CD4-positive, CD25-positive, alpha-beta regulatory T cell (primary cell): Measurements from ENCODE around the gene ARHGAP28. TPM values are rescaled to one million over a fixed set of nuclear protein-coding genes. Genes with fewer than 3 reads are reported as not detected.
"Not testable (repeated sequence)": the region's sequence is repeated elsewhere in the genome, so short reads cannot be mapped to it uniquely, and the experiment has no call there.

Source experiments
- ATAC-seq, 2 donors: fragments of 150-1000 bp; cut with Tn5 transposase; one replicate each; pipeline ENCODE4 v1.10.0; 2021; ENCODE audit warnings: low read depth in 2 of 2, moderate number of reproducible peaks in 2 of 2, moderate library complexity in 1 of 2
- DNase-seq, 3 donors: peaks; one replicate each; pipeline versions ENCODE4 v3.0.0 to v3.0.0-alpha.2; 2012 to 2022; ENCODE audit warnings: mixed read lengths in 1 of 3
- H3K27ac ChIP-seq: one replicate; pipeline ENCODE4 v1.7.0; 2013; ENCODE audit warnings: mild to moderate bottlenecking, low read length; ENCODE audit not compliant: insufficient read depth, poor library complexity, severe bottlenecking
- H3K27me3 ChIP-seq: one replicate; pipeline ENCODE4 v1.7.0; 2013; ENCODE audit warnings: low read length; ENCODE audit not compliant: control insufficient read depth, insufficient read depth
- H3K36me3 ChIP-seq: one replicate; pipeline ENCODE4 v1.7.0; 2013; ENCODE audit warnings: mild to moderate bottlenecking, low read length, moderate library complexity; ENCODE audit not compliant: control insufficient read depth, insufficient read depth
- H3K4me1 ChIP-seq: 2 replicates; pipeline ENCODE4 v1.7.0; 2013; ENCODE audit warnings: mild to moderate bottlenecking, low read length; ENCODE audit not compliant: insufficient read depth, control insufficient read depth, poor library complexity, severe bottlenecking
- H3K4me3 ChIP-seq: one replicate; pipeline ENCODE4 v1.7.0; 2013; ENCODE audit warnings: low read depth, mild to moderate bottlenecking, low read length, moderate library complexity
- H3K9me3 ChIP-seq, 2 experiments: 1 replicate in 1 of 2; 2 replicates in 1 of 2; pipeline ENCODE4 v1.7.0; 2013; ENCODE audit warnings: low read length in 2 of 2, mild to moderate bottlenecking in 1 of 2, moderate library complexity in 1 of 2; ENCODE audit not compliant: control insufficient read depth in 2 of 2
- H3K27ac Mint-ChIP-seq, 3 donors: one replicate each; pipeline ENCODE4 v1.8.0; 2020 to 2022; ENCODE audit warnings: mild to moderate bottlenecking in 3 of 3, mixed read lengths in 3 of 3, moderate library complexity in 2 of 3
- H3K27me3 Mint-ChIP-seq: one replicate; pipeline ENCODE4 v1.8.0; 2022; ENCODE audit warnings: mild to moderate bottlenecking, mixed read lengths
- H3K36me3 Mint-ChIP-seq: one replicate; pipeline ENCODE4 v1.8.0; 2020; ENCODE audit warnings: mixed read lengths
- H3K4me1 Mint-ChIP-seq, 4 donors: one replicate each; pipeline ENCODE4 v1.8.0; 2020 to 2022; ENCODE audit warnings: mixed read lengths in 4 of 4, mild to moderate bottlenecking in 1 of 4
- H3K4me3 Mint-ChIP-seq, 4 donors: one replicate each; pipeline ENCODE4 v1.8.0; 2020 to 2022; ENCODE audit warnings: mild to moderate bottlenecking in 4 of 4, mixed read lengths in 4 of 4, moderate library complexity in 3 of 4
- H3K9me3 Mint-ChIP-seq, 7 donors: one replicate each; pipeline ENCODE4 v1.8.0; 2020 to 2022; ENCODE audit warnings: mixed read lengths in 7 of 7, mild to moderate bottlenecking in 3 of 7, moderate library complexity in 2 of 7
- polyA plus RNA-seq, 4 donors: library from polyadenylated mRNA; unstranded; fragments of 300-500 nt; fragmentation: Illumina TruSeq; gene quantifications; one replicate each; pipeline ENCODE4 v1.2.3, GENCODE V29; 2021
- total RNA-seq: library from RNA; stranded (reverse); gene quantifications from one replicate; pipeline ENCODE4 v1.2.3, GENCODE V29; 2022

ARHGAP28 gene
- total and polyA plus RNA-seq, 5 donors from 2014 or later: not detected

DNA sequence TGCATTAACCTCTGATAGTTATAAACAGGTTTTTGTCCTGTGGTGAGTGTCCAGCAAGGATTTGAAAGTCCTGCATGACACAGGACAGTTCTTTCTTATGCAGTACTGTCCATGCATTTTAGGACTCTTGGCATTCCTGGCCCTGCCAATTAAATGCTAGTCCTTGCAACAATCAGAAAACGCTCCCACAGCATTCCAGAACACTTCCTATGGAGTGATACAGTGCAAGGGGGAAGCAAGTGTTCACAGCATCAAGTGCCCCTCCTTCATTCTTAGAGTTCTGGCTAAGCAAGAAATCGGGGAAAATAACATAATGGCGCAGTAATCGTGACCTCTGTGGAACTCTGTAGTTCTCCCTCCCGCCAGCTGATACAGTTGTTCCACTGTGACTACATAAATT is 62.9 kb downstream of the ARHGAP28 start:
- Mint-ChIP-seq H3K9me3 (peaks cover 0 to 11% (median 5%) of the 10 kb centered on the region in 7 donors), H3K4me1 (no peaks in the 10 kb centered on the region), H3K36me3 (no peaks in the 10 kb centered on the region), H3K4me3 (no peak overlapping the region), H3K27me3 (no peaks in the 10 kb centered on the region), H3K27ac (no peak overlapping the region)
- Histone ChIP-seq H3K27ac (no peak overlapping the region), H3K4me1 (no peaks in the 10 kb centered on the region), H3K27me3 (no peaks in the 10 kb centered on the region), H3K4me3 (no peak overlapping the region), H3K9me3 (no peaks in the 10 kb centered on the region), H3K36me3 (no peaks in the 10 kb centered on the region)
- DNase-seq: no peak
- ATAC-seq: no peak

DNA sequence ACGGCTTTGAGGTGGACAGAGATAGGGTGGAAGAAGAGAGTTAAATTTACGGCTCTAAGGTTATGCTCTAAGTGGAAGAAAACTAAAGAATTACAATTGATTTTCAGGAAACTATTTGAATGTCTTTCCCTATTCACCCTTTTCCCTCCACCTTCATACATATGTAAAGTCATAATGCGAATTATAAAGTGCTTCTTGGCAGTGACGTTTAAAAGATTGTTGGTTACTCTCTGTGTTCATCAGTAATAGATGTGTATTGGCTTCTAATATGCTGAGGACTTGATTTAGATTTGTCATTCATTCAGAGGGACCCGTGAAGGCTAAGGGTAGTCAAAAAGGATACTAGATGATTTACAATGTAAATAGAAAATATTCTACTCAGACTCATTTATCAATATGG is 63.9 kb downstream of the ARHGAP28 start:
- no peak overlapping the region for H3K4me3 Mint-ChIP-seq
- DNase-seq (no peak), ATAC-seq (no peak)
- Histone ChIP-seq H3K9me3 (no peaks in the 10 kb centered on the region), H3K36me3 (no peaks in the 10 kb centered on the region), H3K27ac (no peak overlapping the region), H3K4me3 (no peak overlapping the region), H3K4me1 (no peaks in the 10 kb centered on the region), H3K27me3 (no peaks in the 10 kb centered on the region)
- no peaks in the 10 kb centered on the region for H3K4me1 Mint-ChIP-seq
- H3K27me3 Mint-ChIP-seq: no peaks in the 10 kb centered on the region
- H3K27ac Mint-ChIP-seq: no peak overlapping the region
- peaks cover 0 to 8% (median 7%) of the 10 kb centered on the region in 7 donors for H3K9me3 Mint-ChIP-seq
- no peaks in the 10 kb centered on the region for H3K36me3 Mint-ChIP-seq

DNA sequence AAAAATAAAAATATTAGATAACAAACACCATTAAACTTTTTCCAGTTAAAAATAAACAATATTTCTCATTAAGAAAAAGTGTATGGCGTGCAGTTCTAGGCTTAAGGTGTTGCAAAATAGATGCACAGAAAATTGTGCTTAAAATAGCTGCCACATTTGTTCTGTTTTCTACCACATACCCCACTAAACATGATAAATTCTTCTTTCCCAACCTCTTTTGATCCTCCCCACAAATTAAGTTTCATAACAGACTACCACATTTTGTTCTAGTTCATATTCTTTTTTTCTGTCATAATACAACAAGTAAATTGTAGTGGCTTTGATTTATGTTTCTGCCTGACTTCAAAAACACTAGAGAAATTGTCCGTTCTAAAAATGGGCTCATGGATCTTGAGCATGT is 64.5 kb downstream of the ARHGAP28 start:
- Mint-ChIP-seq H3K4me1 (no peaks in the 10 kb centered on the region), H3K36me3 (no peaks in the 10 kb centered on the region), H3K9me3 (peaks cover 0 to 11% (median 3%) of the 10 kb centered on the region in 7 donors), H3K4me3 (no peak overlapping the region), H3K27me3 (no peaks in the 10 kb centered on the region), H3K27ac (no peak overlapping the region)
- H3K36me3 ChIP-seq: no peaks in the 10 kb centered on the region
- no peaks in the 10 kb centered on the region for H3K4me1 ChIP-seq
- H3K4me3 ChIP-seq: no peak overlapping the region
- no peaks in the 10 kb centered on the region for H3K9me3 ChIP-seq
- H3K27ac ChIP-seq: no peak overlapping the region
- no peaks in the 10 kb centered on the region for H3K27me3 ChIP-seq
- ATAC-seq (no peak), DNase-seq (no peak)

DNA sequence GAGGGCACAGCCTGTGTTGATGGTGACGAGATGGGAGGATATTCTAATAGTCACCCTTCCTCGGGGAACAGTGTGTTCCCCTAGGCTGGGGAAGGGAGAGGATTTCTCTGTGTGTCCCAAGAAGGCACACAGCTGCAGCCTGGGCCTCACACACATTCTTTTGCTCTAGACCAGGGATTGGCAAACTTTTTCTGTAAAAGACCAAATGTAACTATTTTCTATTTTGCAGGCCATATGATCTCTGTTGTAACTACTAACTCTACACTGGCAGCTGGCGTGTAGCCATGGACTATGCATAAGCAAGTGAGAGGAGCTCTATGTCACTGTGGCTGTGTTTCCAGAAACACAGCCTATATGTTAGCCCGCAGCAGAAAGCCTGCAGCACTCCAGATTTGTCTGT is 65.8 kb downstream of the ARHGAP28 start:
- H3K27me3 Mint-ChIP-seq: no peaks in the 10 kb centered on the region
- Histone ChIP-seq H3K27me3 (no peaks in the 10 kb centered on the region), H3K27ac (no peak overlapping the region), H3K9me3 (no peaks in the 10 kb centered on the region), H3K4me1 (no peaks in the 10 kb centered on the region), H3K4me3 (no peak overlapping the region), H3K36me3 (no peaks in the 10 kb centered on the region)
- no peak overlapping the region for H3K4me3 Mint-ChIP-seq
- ATAC-seq (no peak), DNase-seq (no peak)
- H3K36me3 Mint-ChIP-seq: no peaks in the 10 kb centered on the region
- H3K9me3 Mint-ChIP-seq: peaks cover 0 to 11% (median 5%) of the 10 kb centered on the region in 7 donors
- H3K4me1 Mint-ChIP-seq: no peaks in the 10 kb centered on the region
- H3K27ac Mint-ChIP-seq: no peak overlapping the region

DNA sequence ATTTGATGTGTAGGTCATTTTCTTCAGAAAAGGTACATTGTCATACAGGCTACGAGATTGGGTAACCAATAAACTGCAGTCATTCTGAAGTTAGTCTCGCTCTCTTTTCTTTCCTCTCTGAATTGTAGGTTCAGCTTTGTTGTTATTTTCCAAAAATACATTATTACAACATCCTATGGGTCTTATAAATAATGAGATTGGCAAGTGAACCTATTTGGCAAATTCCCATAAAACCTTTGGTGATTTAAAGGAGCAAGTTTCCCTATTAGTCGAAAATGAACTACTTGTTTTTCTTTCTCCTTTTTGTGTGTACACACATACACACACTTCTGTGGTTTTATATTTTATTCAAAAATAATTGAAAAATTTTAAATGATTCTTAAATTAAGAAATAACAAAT is 67.0 kb downstream of the ARHGAP28 start:
- H3K4me3 Mint-ChIP-seq: no peak overlapping the region
- no peaks in the 10 kb centered on the region for H3K4me1 Mint-ChIP-seq
- no peaks in the 10 kb centered on the region for H3K4me1 ChIP-seq
- H3K27ac Mint-ChIP-seq: no peak overlapping the region
- ATAC-seq: no peak
- no peak overlapping the region for H3K4me3 ChIP-seq
- H3K36me3 Mint-ChIP-seq: no peaks in the 10 kb centered on the region
- no peaks in the 10 kb centered on the region for H3K27me3 Mint-ChIP-seq
- no peaks in the 10 kb centered on the region for H3K27me3 ChIP-seq
- DNase-seq: no peak
- no peaks in the 10 kb centered on the region for H3K36me3 ChIP-seq
- no peaks in the 10 kb centered on the region for H3K9me3 ChIP-seq
- H3K27ac ChIP-seq: no peak overlapping the region
- H3K9me3 Mint-ChIP-seq: peaks cover 0 to 9% (median 3%) of the 10 kb centered on the region in 7 donors

DNA sequence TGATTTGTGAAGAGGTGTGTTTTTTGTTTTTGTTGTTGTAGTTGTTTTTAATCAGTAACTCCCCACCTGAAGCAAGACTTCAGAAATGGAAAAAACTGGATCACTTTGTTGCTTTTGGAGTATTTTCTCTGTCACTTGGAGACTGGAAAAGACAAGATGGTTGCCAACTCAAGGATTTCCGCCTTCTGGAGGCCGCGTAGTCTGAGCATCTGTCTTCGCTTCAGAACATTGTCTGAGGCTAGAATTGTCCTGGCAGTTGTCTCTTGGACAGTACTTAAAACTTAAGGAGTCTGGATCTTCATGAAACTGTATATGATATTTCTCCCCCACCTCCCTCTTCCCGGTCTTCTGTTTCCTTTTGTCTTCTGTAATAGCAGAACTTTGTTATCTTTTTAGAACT is 67.7 kb downstream of the ARHGAP28 start:
- H3K27ac ChIP-seq: no peak overlapping the region
- H3K36me3 ChIP-seq: no peaks in the 10 kb centered on the region
- DNase-seq (no peak), ATAC-seq (no peak)
- H3K9me3 ChIP-seq: no peaks in the 10 kb centered on the region
- H3K36me3 Mint-ChIP-seq: no peaks in the 10 kb centered on the region
- no peaks in the 10 kb centered on the region for H3K27me3 ChIP-seq
- no peak overlapping the region for H3K27ac Mint-ChIP-seq
- no peaks in the 10 kb centered on the region for H3K4me1 ChIP-seq
- no peaks in the 10 kb centered on the region for H3K4me1 Mint-ChIP-seq
- H3K4me3 Mint-ChIP-seq: no peak overlapping the region
- no peak overlapping the region for H3K4me3 ChIP-seq
- H3K9me3 Mint-ChIP-seq: peaks cover 0 to 9% (median 5%) of the 10 kb centered on the region in 7 donors
- no peaks in the 10 kb centered on the region for H3K27me3 Mint-ChIP-seq

DNA sequence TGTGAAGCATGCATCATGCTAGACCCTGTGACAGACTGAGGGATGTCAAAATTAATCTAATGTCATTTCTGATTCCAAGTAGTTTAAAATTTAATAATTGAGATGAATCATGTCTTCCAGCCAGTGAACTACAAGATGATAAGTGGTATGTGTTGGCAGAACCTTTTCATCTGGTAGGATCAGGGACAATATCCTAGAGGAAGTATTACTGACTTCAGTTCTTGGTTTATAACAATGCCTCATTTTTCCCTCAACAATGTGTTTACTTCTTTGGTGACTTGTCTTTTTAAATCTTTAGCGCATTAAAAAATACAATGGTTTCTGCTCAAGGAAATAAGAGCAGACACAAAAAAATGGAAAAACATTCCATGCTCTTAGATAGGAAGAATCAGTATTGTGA is 69.4 kb downstream of the ARHGAP28 start:
- no peaks in the 10 kb centered on the region for H3K4me1 Mint-ChIP-seq
- no peaks in the 10 kb centered on the region for H3K36me3 Mint-ChIP-seq
- H3K9me3 ChIP-seq: no peaks in the 10 kb centered on the region
- peaks cover 0 to 9% (median 7%) of the 10 kb centered on the region in 7 donors for H3K9me3 Mint-ChIP-seq
- no peaks in the 10 kb centered on the region for H3K4me1 ChIP-seq
- no peak for ATAC-seq
- no peaks in the 10 kb centered on the region for H3K27me3 ChIP-seq
- no peak overlapping the region for H3K27ac Mint-ChIP-seq
- H3K27me3 Mint-ChIP-seq: no peaks in the 10 kb centered on the region
- no peak overlapping the region for H3K4me3 ChIP-seq
- no peaks in the 10 kb centered on the region for H3K36me3 ChIP-seq
- no peak overlapping the region for H3K27ac ChIP-seq
- no peak for DNase-seq
- H3K4me3 Mint-ChIP-seq: no peak overlapping the region

DNA sequence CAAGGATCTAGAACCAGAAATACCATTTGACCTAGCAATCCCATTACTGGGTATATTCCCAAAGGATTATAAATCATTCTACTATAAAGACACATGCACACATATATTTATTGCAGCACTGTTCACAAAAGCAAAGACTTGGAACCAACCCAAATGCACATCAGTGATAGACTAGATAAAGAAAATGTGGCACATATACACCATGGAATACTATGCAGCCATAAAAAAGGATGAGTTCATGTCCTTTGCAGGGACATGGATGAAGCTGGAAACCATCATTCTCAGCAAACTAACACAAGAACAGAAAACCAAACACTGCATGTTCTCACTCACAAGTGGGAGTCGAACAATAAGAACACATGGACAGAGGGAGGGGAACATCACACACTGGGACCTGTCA is 70.8 kb downstream of the ARHGAP28 start:
- not testable (repeated sequence) for H3K4me1 Mint-ChIP-seq, H3K27me3 Mint-ChIP-seq, H3K27ac Mint-ChIP-seq

More for the DNA sequence above, 70.8 kb downstream of the ARHGAP28 start:
- not testable (repeated sequence) for H3K4me1 ChIP-seq, H3K9me3 Mint-ChIP-seq, H3K9me3 ChIP-seq, H3K4me3 Mint-ChIP-seq, ATAC-seq, H3K36me3 ChIP-seq, H3K36me3 Mint-ChIP-seq, DNase-seq, H3K27ac ChIP-seq, H3K4me3 ChIP-seq, H3K27me3 ChIP-seq
